Endothelial cell of umbilical vein (primary cell): ENCODE data around the gene ZNF79. TPM values are rescaled to one million over a fixed set of nuclear protein-coding genes. Genes with fewer than 3 reads are reported as not detected.

Source experiments
- BruUV-seq: library from RNA; stranded (reverse); fragments of 400-500 nt; replicated peaks from 2 replicates; lab custom pipeline; 2021; lab: Mats Ljungman, UMichigan
- CTCF ChIA-PET: fragments of 300-600, 350-600 bp; sonication (Branson Sonifier 250); formaldehyde crosslinking; loops from one replicate; lab custom pipeline; 2021; ENCODE audit warnings: antibody characterized with exemption, inconsistent platforms; lab: Charles Lee
- POLR2A ChIA-PET: fragments of 300-600, 350-600 bp; sonication (Branson Sonifier 250); formaldehyde crosslinking; loops from one replicate; lab custom pipeline; 2021; ENCODE audit warnings: antibody characterized with exemption, inconsistent platforms; lab: Charles Lee
- DNase-seq: peaks from one replicate; pipeline ENCODE4 v3.0.0-alpha.2; 2011; ENCODE audit warnings: low read depth, low spot score
- FAIRE-seq: peaks from 2 replicates; lab custom pipeline; 2011; peaks lifted over from hg19 to GRCh38; lab: Jason Lieb, UNC
- H2AFZ ChIP-seq: 2 replicates; pipeline ENCODE4 v1.6.0; 2012; ENCODE audit warnings: low read depth, low read length, control low read depth, inconsistent platforms
- H3K27ac ChIP-seq: 2 replicates; pipeline ENCODE4 v1.5.1; 2011; ENCODE audit warnings: low read depth, mild to moderate bottlenecking, control low read depth, low read length, moderate library complexity; ENCODE audit not compliant: insufficient read depth
- H3K27me3 ChIP-seq, 2 experiments: 2 replicates each; pipeline versions ENCODE4 v1.6.0 to v1.6.1; 2011; ENCODE audit warnings: low read length in 2 of 2, mixed read lengths in 1 of 2; ENCODE audit not compliant: control insufficient read depth in 2 of 2, insufficient read depth in 2 of 2
- H3K36me3 ChIP-seq, 2 experiments: 2 replicates in 1 of 2; 3 replicates in 1 of 2; pipeline ENCODE4 v1.5.1; 2011; ENCODE audit warnings: low read length in 2 of 2, mild to moderate bottlenecking in 1 of 2, moderate library complexity in 1 of 2; ENCODE audit not compliant: control insufficient read depth in 2 of 2, insufficient read depth in 2 of 2; ENCODE audit errors: extremely low read depth in 1 of 2
- H3K4me1 ChIP-seq: 3 replicates; pipeline ENCODE4 v1.5.1; 2011; ENCODE audit warnings: mild to moderate bottlenecking, low read length; ENCODE audit not compliant: control insufficient read depth, insufficient read depth; ENCODE audit errors: extremely low read depth
- H3K4me2 ChIP-seq: 2 replicates; pipeline ENCODE4 v1.6.1; 2011; ENCODE audit warnings: low read length, control low read depth, mixed read lengths; ENCODE audit not compliant: insufficient read depth
- H3K4me3 ChIP-seq, 3 experiments: fragments of 200-600 bp in 1 of 3; sonication (generic), shearing (Covaris generic) in 1 of 3; replicated peaks in 1 of 3; 2 replicates each; pipeline ENCODE4 v1.5.1; 2011 to 2016; ENCODE audit warnings: control low read depth in 3 of 3, low read length in 3 of 3, mild to moderate bottlenecking in 2 of 3, inconsistent platforms in 1 of 3, low read depth in 1 of 3, moderate library complexity in 1 of 3; ENCODE audit not compliant: insufficient read depth in 1 of 3
- H3K79me2 ChIP-seq: 2 replicates; pipeline ENCODE4 v1.6.0; 2012; ENCODE audit warnings: low read length, inconsistent platforms; ENCODE audit not compliant: control insufficient read depth, insufficient read depth
- H3K9ac ChIP-seq: replicated peaks from 2 replicates; pipeline ENCODE3; 2011; ENCODE audit warnings: low read length, control low read depth; ENCODE audit not compliant: insufficient read depth; ENCODE audit errors: extremely low read depth
- H3K9me1 ChIP-seq: replicated peaks from 3 replicates; pipeline ENCODE4 v1.6.0; 2011; ENCODE audit warnings: mild to moderate bottlenecking, low read length; ENCODE audit not compliant: control insufficient read depth, insufficient read depth; ENCODE audit errors: extremely low read depth
- H3K9me3 ChIP-seq: replicated peaks from 2 replicates; pipeline ENCODE4 v1.5.1; 2012; ENCODE audit warnings: low read length, inconsistent platforms; ENCODE audit not compliant: control insufficient read depth, insufficient read depth
- H4K20me1 ChIP-seq: replicated peaks from 2 replicates; pipeline ENCODE3; 2011; ENCODE audit warnings: mild to moderate bottlenecking, low read length; ENCODE audit not compliant: control insufficient read depth, insufficient read depth; ENCODE audit errors: extremely low read depth
- CTCF ChIP-seq, 2 donors: IDR thresholded peaks; 1 replicate in 1 of 2; 2 replicates in 1 of 2; pipeline ENCODE4 v1.5.1; 2011; ENCODE audit warnings: low read length in 2 of 2, mild to moderate bottlenecking in 2 of 2, moderate library complexity in 2 of 2, control low read depth in 1 of 2, inconsistent platforms in 1 of 2, low read depth in 1 of 2; ENCODE audit not compliant: insufficient read depth in 1 of 2; ENCODE audit errors: extremely low read depth in 1 of 2
- EZH2 ChIP-seq: IDR thresholded peaks from 2 replicates; pipeline ENCODE4 v1.6.1; 2012; ENCODE audit warnings: borderline replicate concordance, low read depth, mild to moderate bottlenecking, moderate library complexity, low read length, inconsistent platforms; ENCODE audit not compliant: severe bottlenecking
- FOS ChIP-seq: IDR thresholded peaks from 2 replicates; pipeline ENCODE4 v1.6.1; 2011; ENCODE audit warnings: mild to moderate bottlenecking, low read length, moderate library complexity, borderline replicate concordance; ENCODE audit not compliant: insufficient read depth
- GATA2 ChIP-seq: IDR thresholded peaks from 2 replicates; pipeline ENCODE4 v1.7.0; 2011; ENCODE audit warnings: low read depth, mild to moderate bottlenecking, moderate library complexity, mixed read lengths, low read length; ENCODE audit not compliant: insufficient read length, insufficient read depth
- JUN ChIP-seq: IDR thresholded peaks from 2 replicates; pipeline ENCODE4 v1.6.1; 2011; ENCODE audit warnings: borderline replicate concordance, low read depth; ENCODE audit not compliant: insufficient read length, insufficient read depth
- MAX ChIP-seq: IDR thresholded peaks from 2 replicates; pipeline ENCODE4 v1.6.1; 2011; ENCODE audit not compliant: insufficient read depth, insufficient read length
- MYC ChIP-seq: IDR thresholded peaks from one replicate; pipeline ENCODE4 v1.6.1; 2011; ENCODE audit warnings: mild to moderate bottlenecking, low read depth, low read length
- dilution Hi-C: fragments of 300-500 bp; cut with MboI; formaldehyde crosslinking; loops from one replicate; pipeline ENCODE4 v1.15.0; 2019; ENCODE audit warnings: low sequenced_read_pairs; ENCODE audit not compliant: extremely low pct_ligation_motif_present
- intact Hi-C: fragments of 100-400 bp; cut with micrococcal nuclease; formaldehyde crosslinking; loops from one replicate; pipeline ENCODE4 v1.10.0; 2022
- polyA plus RNA-seq, 4 experiments: library from polyadenylated mRNA; depleted of rRNA in 3 of 4; stranded (reverse) in 3 of 4; unstranded in 1 of 4; fragments of >200 nt; gene quantifications; 2 replicates each; pipeline versions ENCODE4 v1.2.1 to v1.2.3, GENCODE V29; 2011 to 2012; ENCODE audit warnings: missing spikeins in 1 of 4
- total RNA-seq: library from RNA; stranded (reverse); gene quantifications from 2 replicates; pipeline ENCODE4 v1.2.3, GENCODE V29; 2021

The ZNF79 gene
- total and polyA plus RNA-seq, 2 donors (not counting 3 experiments of a cell fraction or from before 2014, with no cell fraction given): 6.3 to 10.6 TPM

DNA sequence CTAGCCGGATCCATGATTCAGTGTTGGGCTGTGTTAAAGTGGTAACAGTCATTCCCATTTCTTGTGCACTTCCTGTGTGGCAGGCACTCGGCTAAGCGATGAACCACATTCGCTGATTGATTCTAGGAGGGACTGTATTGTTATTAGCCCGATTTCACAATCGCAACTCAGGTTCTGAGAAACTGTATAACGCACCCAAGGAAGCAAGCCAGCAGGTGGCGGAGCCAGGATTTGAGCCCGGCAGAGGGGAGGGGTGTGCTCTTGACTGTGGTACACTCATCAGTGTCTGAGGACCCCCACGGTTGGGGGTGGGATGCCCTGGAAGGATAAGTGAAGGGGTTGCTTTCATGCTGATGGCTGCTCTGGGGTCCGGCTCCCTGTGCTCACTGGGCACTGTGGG is 61.8 kb downstream of the ZNF79 start:
- Histone ChIP-seq H3K9me3 (no peaks in the 10 kb centered on the region), H4K20me1 (no peaks in the 10 kb centered on the region), H3K9me1 (no peaks in the 10 kb centered on the region), H3K4me3 (no peak overlapping the region), H3K27ac (no peak overlapping the region), H3K79me2 (no peaks in the 10 kb centered on the region), H3K4me2 (no peak overlapping the region), H3K4me1 (no peaks in the 10 kb centered on the region), H2AFZ (no peak overlapping the region), H3K9ac (no peak overlapping the region), H3K27me3 (no peaks in the 10 kb centered on the region), H3K36me3 (peaks cover 0 to 21% of the 10 kb centered on the region in 2 experiments)
- DNase-seq (no peak), FAIRE-seq (no peak)
- ChIA-PET POLR2A (no interaction called here), CTCF (no interaction called here)
- intact Hi-C loops (no loop called here), dilution Hi-C loops (no loop called here)
- TF ChIP-seq MAX (no peak), JUN (no peak), EZH2 (no peak), CTCF (IDR thresholded peaks at IDR 0.05; ENCODE audit: extremely low read depth in 1 of 2, insufficient read depth in 1 of 2, low read depth in 1 of 2, low read length in 2 of 2) (no peak), GATA2 (no peak), MYC (no peak), FOS (no peak)
- BruUV-seq: no TSS peak
